Endothelial cell (in vitro differentiated cells): Measurements from ENCODE around the gene SECISBP2. TPM values are rescaled to one million over a fixed set of nuclear protein-coding genes. Genes with fewer than 3 reads are reported as not detected.

Source experiments
- DNase-seq: peaks from one replicate; pipeline ENCODE4 v3.0.0; 2021; ENCODE audit warnings: low spot score
- H3K27ac Mint-ChIP-seq: one replicate; pipeline ENCODE4 v1.8.0; 2021; ENCODE audit warnings: mixed read lengths, inconsistent platforms; ENCODE audit not compliant: unreplicated experiment
- H3K27me3 Mint-ChIP-seq: one replicate; pipeline ENCODE4 v1.8.0; 2021; ENCODE audit warnings: mild to moderate bottlenecking, moderate library complexity, mixed read lengths, inconsistent platforms; ENCODE audit not compliant: unreplicated experiment
- H3K36me3 Mint-ChIP-seq: one replicate; pipeline ENCODE4 v1.8.0; 2021; ENCODE audit warnings: mild to moderate bottlenecking, low read depth, mixed read lengths, inconsistent platforms; ENCODE audit not compliant: unreplicated experiment
- H3K4me1 Mint-ChIP-seq: one replicate; pipeline ENCODE4 v1.8.0; 2021; ENCODE audit warnings: mild to moderate bottlenecking, mixed read lengths, inconsistent platforms; ENCODE audit not compliant: unreplicated experiment
- H3K4me3 Mint-ChIP-seq: one replicate; pipeline ENCODE4 v1.8.0; 2021; ENCODE audit warnings: mild to moderate bottlenecking, mixed read lengths, inconsistent platforms; ENCODE audit not compliant: unreplicated experiment
- H3K9me3 Mint-ChIP-seq: one replicate; pipeline ENCODE4 v1.8.0; 2021; ENCODE audit warnings: mixed read lengths, inconsistent platforms; ENCODE audit not compliant: unreplicated experiment
- total RNA-seq: library from RNA; stranded (reverse); fragmentation: NEBNext Ultra II Directional; extraction: Animal tissue kit (Norgen Biotek cat#: 25700); gene quantifications from one replicate; pipeline ENCODE4 v1.2.1, GENCODE V29; 2021; ENCODE audit not compliant: unreplicated experiment
- TF ChIP-seq, protein P1 (sequence below): fragments of 200-600 bp; sonication (generic); IDR thresholded peaks from one replicate; pipeline ENCODE4 v1.5.0; 2021; ENCODE audit warnings: antibody characterized with exemption; ENCODE audit not compliant: unreplicated experiment

SECISBP2 gene
- total RNA-seq, 1 donor from 2014 or later: 41.3 TPM

GRCh38 chr9:89402695-89403427 lies 84.6 kb downstream of the SECISBP2 start:
- TF ChIP-seq, protein P1, sequence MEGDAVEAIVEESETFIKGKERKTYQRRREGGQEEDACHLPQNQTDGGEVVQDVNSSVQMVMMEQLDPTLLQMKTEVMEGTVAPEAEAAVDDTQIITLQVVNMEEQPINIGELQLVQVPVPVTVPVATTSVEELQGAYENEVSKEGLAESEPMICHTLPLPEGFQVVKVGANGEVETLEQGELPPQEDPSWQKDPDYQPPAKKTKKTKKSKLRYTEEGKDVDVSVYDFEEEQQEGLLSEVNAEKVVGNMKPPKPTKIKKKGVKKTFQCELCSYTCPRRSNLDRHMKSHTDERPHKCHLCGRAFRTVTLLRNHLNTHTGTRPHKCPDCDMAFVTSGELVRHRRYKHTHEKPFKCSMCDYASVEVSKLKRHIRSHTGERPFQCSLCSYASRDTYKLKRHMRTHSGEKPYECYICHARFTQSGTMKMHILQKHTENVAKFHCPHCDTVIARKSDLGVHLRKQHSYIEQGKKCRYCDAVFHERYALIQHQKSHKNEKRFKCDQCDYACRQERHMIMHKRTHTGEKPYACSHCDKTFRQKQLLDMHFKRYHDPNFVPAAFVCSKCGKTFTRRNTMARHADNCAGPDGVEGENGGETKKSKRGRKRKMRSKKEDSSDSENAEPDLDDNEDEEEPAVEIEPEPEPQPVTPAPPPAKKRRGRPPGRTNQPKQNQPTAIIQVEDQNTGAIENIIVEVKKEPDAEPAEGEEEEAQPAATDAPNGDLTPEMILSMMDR: no peak

DNA sequence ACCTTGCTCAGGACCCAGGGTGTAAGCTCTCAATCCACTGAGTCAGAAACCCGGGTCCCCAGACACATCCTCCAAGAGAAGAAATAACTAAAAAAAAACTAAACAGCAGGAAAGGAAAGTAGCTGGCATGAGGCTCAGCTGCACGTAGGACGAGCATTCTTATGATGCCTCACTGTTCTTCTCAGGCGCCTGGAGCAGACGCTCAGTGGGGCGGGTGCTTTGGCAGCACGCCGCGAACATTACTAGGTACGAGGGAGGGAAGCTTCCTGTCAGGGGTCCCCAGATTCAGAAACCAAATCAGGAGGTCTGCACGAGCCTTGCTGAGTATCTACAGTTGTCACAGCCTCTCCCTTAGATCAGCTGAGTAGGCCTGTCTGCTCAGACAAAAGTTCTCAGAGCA lies 85.8 kb downstream of the SECISBP2 start:
- H3K4me3 Mint-ChIP-seq: no peak overlapping the region
- peaks cover 1% of the 10 kb centered on the region for H3K27me3 Mint-ChIP-seq
- H3K4me1 Mint-ChIP-seq: peaks cover 13% of the 10 kb centered on the region
- H3K9me3 Mint-ChIP-seq: no peaks in the 10 kb centered on the region
- peaks cover 4% of the 10 kb centered on the region for H3K36me3 Mint-ChIP-seq
- TF ChIP-seq, protein P1: no peak
- DNase-seq: no peak
- no peak overlapping the region for H3K27ac Mint-ChIP-seq

More at GRCh38 chr9:89402695-89403427, 84.6 kb downstream of the SECISBP2 start:
- DNase-seq: no peak
- Mint-ChIP-seq H3K27me3 (no peaks in the 10 kb centered on the region), H3K27ac (no peak overlapping the region), H3K36me3 (peaks cover 4% of the 10 kb centered on the region), H3K9me3 (no peaks in the 10 kb centered on the region), H3K4me1 (peaks cover 13% of the 10 kb centered on the region), H3K4me3 (no peak overlapping the region)

DNA sequence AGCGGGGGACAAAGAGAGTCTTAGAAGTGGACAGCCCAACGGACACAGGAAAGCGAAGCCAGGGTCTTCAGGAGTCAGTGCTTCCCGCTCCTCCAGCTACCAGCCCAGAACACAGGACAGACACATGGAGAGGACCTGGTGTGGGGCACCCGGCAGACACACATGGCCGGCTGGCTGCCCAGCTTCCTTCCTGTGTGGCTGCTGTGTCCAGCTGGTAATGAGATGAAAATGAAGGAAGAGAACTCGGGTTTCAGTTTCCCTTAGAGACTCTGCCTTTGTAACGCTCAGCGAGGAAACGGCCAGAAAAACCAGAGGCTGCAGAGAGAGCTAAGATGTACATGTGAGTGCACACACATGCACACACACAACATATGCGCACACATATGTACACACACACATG lies 87.5 kb downstream of the SECISBP2 start:
- Mint-ChIP-seq H3K4me1 (peaks cover 13% of the 10 kb centered on the region), H3K27ac (no peak overlapping the region), H3K9me3 (no peaks in the 10 kb centered on the region), H3K36me3 (peaks cover 4% of the 10 kb centered on the region), H3K4me3 (no peak overlapping the region), H3K27me3 (peaks cover 8% of the 10 kb centered on the region)
- DNase-seq: no peak
- TF ChIP-seq, protein P1: no peak

DNA sequence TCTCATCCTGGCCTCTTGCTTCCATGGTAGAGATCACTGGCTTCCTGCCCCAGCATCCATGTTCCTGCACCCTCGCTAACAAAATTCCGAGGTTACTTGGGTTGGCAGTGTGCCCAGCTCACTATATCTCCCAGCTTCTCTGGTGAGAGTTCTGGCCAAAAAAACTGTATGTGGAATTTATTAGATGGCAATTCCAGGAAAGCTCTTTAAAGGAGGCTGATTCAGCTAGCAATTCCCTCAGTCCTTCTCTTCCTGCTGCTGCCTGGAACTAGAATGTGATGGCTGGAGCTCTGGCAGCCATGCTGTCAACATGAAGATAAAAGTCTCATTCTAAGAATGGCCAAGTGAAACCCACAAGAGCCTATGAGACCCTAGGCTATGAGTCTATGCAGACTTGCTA lies 88.8 kb downstream of the SECISBP2 start:
- Mint-ChIP-seq H3K4me1 (peaks cover 13% of the 10 kb centered on the region), H3K27me3 (peaks cover 8% of the 10 kb centered on the region), H3K27ac (no peak overlapping the region), H3K36me3 (peaks cover 7% of the 10 kb centered on the region), H3K4me3 (no peak overlapping the region), H3K9me3 (no peaks in the 10 kb centered on the region)
- TF ChIP-seq, protein P1: no peak
- DNase-seq: no peak

DNA sequence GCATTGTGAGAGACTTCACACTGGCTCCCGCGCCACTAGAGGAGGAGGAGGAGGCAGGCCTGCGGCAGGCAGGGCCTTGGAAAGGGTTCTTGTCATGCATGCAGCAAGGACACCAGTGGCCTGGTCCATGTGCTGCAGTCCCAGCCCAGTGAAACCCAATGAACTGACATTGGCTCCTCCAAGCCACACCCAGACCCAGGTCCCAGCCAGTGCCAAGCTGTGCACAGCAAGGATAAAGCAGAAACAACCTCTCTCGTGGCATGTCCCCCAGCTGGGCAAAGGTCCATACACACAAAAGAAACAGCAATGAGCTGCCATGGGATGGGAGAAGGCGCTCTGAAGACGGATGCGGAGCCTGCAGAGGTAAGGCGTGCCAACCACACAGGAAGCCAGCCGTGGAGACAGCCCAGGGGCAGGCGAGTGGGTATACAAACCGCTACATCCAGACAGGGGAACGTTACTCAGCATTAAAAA lies 90.4 kb downstream of the SECISBP2 start:
- Mint-ChIP-seq H3K36me3 (peaks cover 7% of the 10 kb centered on the region), H3K4me1 (peaks cover 13% of the 10 kb centered on the region), H3K4me3 (no peak overlapping the region), H3K27me3 (peaks cover 8% of the 10 kb centered on the region), H3K27ac (no peak overlapping the region), H3K9me3 (no peaks in the 10 kb centered on the region)
- no peak for DNase-seq
- TF ChIP-seq, protein P1: no peak
